GM12878 (cell line): ENCODE measurements around the gene TRAF3IP1. TPM values are rescaled to one million over a fixed set of nuclear protein-coding genes. Genes with fewer than 3 reads are reported as not detected.

Experiments
- ATAC-seq: fragments of 200-7000 bp; cut with Tn5 transposase; 3 replicates; pipeline ENCODE4 v1.9.1; 2020; ENCODE audit warnings: mild to moderate bottlenecking, moderate library complexity
- BruUV-seq: library from RNA; stranded (reverse); fragments of 400-500 nt; replicated peaks from 2 replicates; lab custom pipeline; 2021; lab: Mats Ljungman, UMichigan
- CTCF ChIA-PET: fragments of 300-600 bp; sonication (Branson Sonifier 250); formaldehyde crosslinking; extraction: SDS; loops from one replicate; lab custom pipeline; 2021; ENCODE audit warnings: inconsistent platforms; lab: Yijun Ruan, JAX
- POLR2A ChIA-PET: fragments of 350-600 bp; formaldehyde crosslinking; extraction: SDS; loops from one replicate; lab custom pipeline; 2021; ENCODE audit warnings: inconsistent platforms; lab: Charles Lee
- RAD21 ChIA-PET: fragments of 300-600 bp; sonication (Branson Sonifier 250); formaldehyde crosslinking; loops from one replicate; lab custom pipeline; 2023; ENCODE audit warnings: antibody characterized with exemption; ENCODE audit not compliant: unreplicated experiment; lab: Charles Lee
- SMC1A ChIA-PET: fragments of 300-600 bp; sonication (Branson Sonifier 250); formaldehyde crosslinking; loops from one replicate; lab custom pipeline; 2023; ENCODE audit not compliant: unreplicated experiment, uncharacterized antibody; lab: Charles Lee
- DNase-seq: peaks from one replicate; pipeline ENCODE4 v3.0.0-alpha.2; 2011; ENCODE audit warnings: low read depth, low spot score
- FAIRE-seq: peaks from 3 replicates; lab custom pipeline; 2011; peaks lifted over from hg19 to GRCh38; lab: Jason Lieb, UNC
- H2AFZ ChIP-seq: 2 replicates; pipeline ENCODE4 v1.6.0; 2011; ENCODE audit warnings: low read depth, low read length, control low read depth; ENCODE audit not compliant: control insufficient read depth
- H3K27ac ChIP-seq: 2 replicates; pipeline ENCODE4 v1.5.1; 2011; ENCODE audit warnings: control low read depth; ENCODE audit not compliant: control insufficient read depth, insufficient read depth
- H3K27me3 ChIP-seq, 2 experiments: replicated peaks in 1 of 2; 2 replicates each; pipeline versions ENCODE4 v1.6.0 to v1.6.1; 2011; ENCODE audit warnings: low read length in 1 of 2; ENCODE audit not compliant: control insufficient read depth in 2 of 2, insufficient read depth in 2 of 2
- H3K36me3 ChIP-seq, 2 experiments: 2 replicates each; pipeline ENCODE4 v1.5.1; 2011; ENCODE audit warnings: low read length in 1 of 2; ENCODE audit not compliant: control insufficient read depth in 2 of 2, insufficient read depth in 2 of 2
- H3K4me1 ChIP-seq: 2 replicates; pipeline ENCODE4 v1.6.1; 2011; ENCODE audit warnings: mild to moderate bottlenecking, low read length, moderate library complexity, mixed read lengths; ENCODE audit not compliant: control insufficient read depth, insufficient read depth
- H3K4me2 ChIP-seq: 2 replicates; pipeline ENCODE4 v1.6.0; 2011; ENCODE audit warnings: control low read depth; ENCODE audit not compliant: control insufficient read depth, insufficient read depth
- H3K4me3 ChIP-seq: fragments of 200-600 bp; sonication (generic); 2 replicates; pipeline ENCODE4 v1.5.1; 2016
- H3K79me2 ChIP-seq: 2 replicates; pipeline ENCODE4 v1.6.0; 2011; ENCODE audit warnings: low read length; ENCODE audit not compliant: control insufficient read depth, insufficient read depth
- H3K9ac ChIP-seq: 2 replicates; pipeline ENCODE4 v1.8.0; 2011; ENCODE audit warnings: low read length, control low read depth, mixed read lengths; ENCODE audit not compliant: control insufficient read depth, insufficient read depth
- H3K9me3 ChIP-seq: replicated peaks from 3 replicates; pipeline ENCODE4 v1.5.1; 2011; ENCODE audit warnings: mild to moderate bottlenecking, low read length; ENCODE audit not compliant: control insufficient read depth, insufficient read depth
- H4K20me1 ChIP-seq: 2 replicates; pipeline ENCODE4 v1.6.0; 2011; ENCODE audit not compliant: control insufficient read depth, insufficient read depth
- CHD4 ChIP-seq: fragments of 200-600 bp; sonication (generic); IDR thresholded peaks from 2 replicates; pipeline ENCODE4 v1.6.1; 2016; ENCODE audit warnings: mild to moderate bottlenecking
- EGR1 ChIP-seq, 2 experiments: IDR thresholded peaks; 1 replicate in 1 of 2; 2 replicates in 1 of 2; pipeline ENCODE4 v1.6.1; 2011 to 2012; ENCODE audit warnings: low read depth in 2 of 2, low read length in 2 of 2, borderline replicate concordance in 1 of 2, mild to moderate bottlenecking in 1 of 2, moderate library complexity in 1 of 2
- HCFC1 ChIP-seq: fragments of 150-350 bp; IDR thresholded peaks from 2 replicates; pipeline ENCODE4 v1.6.1; 2014; ENCODE audit warnings: low read length
- HDAC2 ChIP-seq: fragments of 200-600 bp; sonication (generic); IDR thresholded peaks from 2 replicates; pipeline ENCODE4 v1.6.1; 2017
- IKZF1 ChIP-seq: fragments of 450-650 bp; conservative IDR thresholded peaks from 2 replicates; pipeline ENCODE4 v1.6.1; 2017; ENCODE audit warnings: antibody characterized with exemption, mild to moderate bottlenecking
- KLF5 ChIP-seq: fragments of 450-650 bp; IDR thresholded peaks from 2 replicates; pipeline ENCODE4 v1.6.1; 2014; ENCODE audit warnings: mild to moderate bottlenecking; ENCODE audit not compliant: partially characterized antibody
- MYC ChIP-seq: IDR thresholded peaks from 2 replicates; pipeline ENCODE4 v1.6.1; 2011; ENCODE audit warnings: mild to moderate bottlenecking, low read length, moderate library complexity, inconsistent platforms; ENCODE audit not compliant: insufficient read depth, insufficient replicate concordance, insufficient read length, severe bottlenecking
- SREBF2 ChIP-seq: IDR thresholded peaks from 2 replicates; pipeline ENCODE4 v1.6.1; 2012; ENCODE audit warnings: mild to moderate bottlenecking, low read length
- WGBS: methylation state at CpG from one replicate; pipeline ENCODE4 v1.1.6; 2016; ENCODE audit warnings: low lambda C conversion rate; ENCODE audit not compliant: insufficient replicate concordance, insufficient coverage; ENCODE audit errors: missing lambda C conversion rate; 5-methylcytosine and 5-hydroxymethylcytosine counted together
- in situ Hi-C: fragments of 300-500 bp; cut with MboI; formaldehyde crosslinking; loops from 9 replicates; pipeline ENCODE4 v1.14.3; 2018; ENCODE audit warnings: mixed read lengths
- intact Hi-C: fragments of 100-400 bp; cut with micrococcal nuclease; formaldehyde crosslinking; loops from one replicate; pipeline ENCODE4 v1.14.2; 2022; ENCODE audit not compliant: unreplicated experiment
- polyA plus RNA-seq, 11 experiments: library from polyadenylated mRNA; depleted of rRNA in 4 of 11; unstranded in 6 of 11; stranded (reverse) in 5 of 11; fragments of >200 nt; fragmentation: Nextera tagmentation in 4 of 11; fragmentation: Illumina TruSeq in 1 of 11; extraction: Ambion mirVana in 4 of 11; extraction: Trizol in 1 of 11; gene quantifications; 1 replicate in 1 of 11; 2 replicates in 10 of 11; pipeline versions ENCODE4 v1.2.1 to v1.2.3, GENCODE V29; 2011 to 2016; ENCODE audit warnings: inconsistent platforms in 2 of 11, missing spikeins in 2 of 11, low read depth in 1 of 11
- total RNA-seq, 4 experiments: library from RNA; depleted of rRNA in 3 of 4; stranded (reverse); fragments of >200 nt in 3 of 4; fragmentation: Illumina TruSeq in 1 of 4; extraction: Trizol in 1 of 4; gene quantifications; 2 replicates each; pipeline versions ENCODE4 v1.2.1 to v1.2.3, GENCODE V29; 2013 to 2021
- TF ChIP-seq, protein P1 (sequence below): fragments of 450-650 bp; formaldehyde crosslinking; IDR thresholded peaks from 2 replicates; pipeline ENCODE4 v1.5.0; 2022; ENCODE audit warnings: mild to moderate bottlenecking, missing genetic modification characterization

The TRAF3IP1 gene
- total and polyA plus RNA-seq, 10 of the 15 experiments (the other 5 are each of a cell fraction or from before 2014, with no cell fraction given), result 1.6 to 7.5 (median 3.6) TPM

DNA sequence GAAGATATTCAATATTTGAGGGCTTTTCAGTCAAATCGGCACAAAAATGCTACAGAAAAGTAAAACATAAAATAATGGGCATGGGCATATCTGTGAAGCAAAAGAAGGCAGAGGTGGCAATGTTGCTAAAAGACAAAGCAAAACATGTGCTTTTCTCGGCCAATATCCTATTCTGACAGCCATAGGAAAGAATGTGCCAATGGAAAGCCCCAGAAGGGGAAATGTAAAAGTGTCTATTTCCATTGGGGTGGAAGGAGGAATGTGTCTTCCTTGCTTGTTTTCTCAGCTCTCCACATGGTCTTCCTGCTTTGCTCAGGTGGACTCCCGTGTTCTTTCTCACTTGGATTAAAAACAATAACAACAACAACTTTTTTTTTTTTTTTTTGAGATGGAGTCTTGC, 18.2 kb upstream of the TRAF3IP1 start:
- Histone ChIP-seq H2AFZ (no peak overlapping the region), H3K4me3 (no peak overlapping the region), H3K9me3 (no peaks in the 10 kb centered on the region), H3K36me3 (no peaks in the 10 kb centered on the region), H3K4me2 (no peak overlapping the region), H3K4me1 (peaks cover 4% of the 10 kb centered on the region), H3K27me3 (peaks cover 0 to 2% of the 10 kb centered on the region in 2 experiments; a peak in 1 of 4 replicates), H3K79me2 (no peaks in the 10 kb centered on the region), H4K20me1 (no peaks in the 10 kb centered on the region), H3K9ac (no peak overlapping the region), H3K27ac (no peak overlapping the region)
- CTCF ChIA-PET, result no interaction called here
- SMC1A ChIA-PET, result no interaction called here
- TF ChIP-seq KLF5 (no peak), MYC (no peak), CHD4 (no peak), EGR1 (IDR thresholded peaks at IDR 0.05; ENCODE audit: borderline replicate concordance in 1 of 2, low read depth in 2 of 2, low read length in 2 of 2) (no peak)
- POLR2A ChIA-PET, result interaction anchor here (0.6 kb wide), 1 partner anchor 1279 kb away, joined by 3 read pairs; no protein-coding TSS in a partner anchor
- in situ Hi-C loops (no loop called here), intact Hi-C loops (no loop called here)
- DNase-seq, result no peak
- WGBS, result 32% methylated on average over 3 of the region's 3 CpGs
- RAD21 ChIA-PET, result no interaction called here
- BruUV-seq, result no TSS peak
- FAIRE-seq, result no peak
- no peak for ATAC-seq

DNA sequence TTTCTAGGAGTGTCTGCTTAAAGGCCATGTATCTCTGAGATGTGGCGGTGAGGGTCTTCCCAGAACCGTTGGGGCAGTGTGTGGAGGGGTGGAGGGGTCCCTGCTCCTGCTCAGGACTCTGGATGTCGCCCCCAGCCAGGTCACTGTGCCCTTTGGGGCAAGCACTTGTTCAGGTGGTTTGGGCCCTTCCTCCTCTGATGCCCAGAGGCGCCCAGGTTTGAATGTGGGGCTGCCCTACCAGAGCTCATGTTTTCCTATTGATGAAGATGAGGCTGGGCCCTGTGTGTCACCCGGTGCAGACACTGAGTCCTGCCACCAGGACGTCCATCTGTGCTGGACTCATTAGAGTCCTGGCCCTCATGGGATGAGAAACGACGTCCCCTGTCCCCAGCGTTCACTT, 17.6 kb upstream of the TRAF3IP1 start:
- ATAC-seq (no peak), DNase-seq (no peak), FAIRE-seq (no peak)
- CTCF ChIA-PET, result no interaction called here
- POLR2A ChIA-PET, result no interaction called here
- Histone ChIP-seq H3K9ac (no peak overlapping the region), H3K4me2 (no peak overlapping the region), H3K36me3 (no peaks in the 10 kb centered on the region), H3K27me3 (peaks cover 0 to under 1% of the 10 kb centered on the region in 2 experiments; a peak in 1 of 4 replicates), H3K27ac (no peak overlapping the region), H3K9me3 (no peaks in the 10 kb centered on the region), H4K20me1 (no peaks in the 10 kb centered on the region), H2AFZ (no peak overlapping the region), H3K79me2 (no peaks in the 10 kb centered on the region), H3K4me3 (no peak overlapping the region), H3K4me1 (peaks cover 4% of the 10 kb centered on the region)
- intact Hi-C loops (no loop called here), in situ Hi-C loops (no loop called here)
- no peak for TF ChIP-seq HDAC2
- TF ChIP-seq, protein P1, sequence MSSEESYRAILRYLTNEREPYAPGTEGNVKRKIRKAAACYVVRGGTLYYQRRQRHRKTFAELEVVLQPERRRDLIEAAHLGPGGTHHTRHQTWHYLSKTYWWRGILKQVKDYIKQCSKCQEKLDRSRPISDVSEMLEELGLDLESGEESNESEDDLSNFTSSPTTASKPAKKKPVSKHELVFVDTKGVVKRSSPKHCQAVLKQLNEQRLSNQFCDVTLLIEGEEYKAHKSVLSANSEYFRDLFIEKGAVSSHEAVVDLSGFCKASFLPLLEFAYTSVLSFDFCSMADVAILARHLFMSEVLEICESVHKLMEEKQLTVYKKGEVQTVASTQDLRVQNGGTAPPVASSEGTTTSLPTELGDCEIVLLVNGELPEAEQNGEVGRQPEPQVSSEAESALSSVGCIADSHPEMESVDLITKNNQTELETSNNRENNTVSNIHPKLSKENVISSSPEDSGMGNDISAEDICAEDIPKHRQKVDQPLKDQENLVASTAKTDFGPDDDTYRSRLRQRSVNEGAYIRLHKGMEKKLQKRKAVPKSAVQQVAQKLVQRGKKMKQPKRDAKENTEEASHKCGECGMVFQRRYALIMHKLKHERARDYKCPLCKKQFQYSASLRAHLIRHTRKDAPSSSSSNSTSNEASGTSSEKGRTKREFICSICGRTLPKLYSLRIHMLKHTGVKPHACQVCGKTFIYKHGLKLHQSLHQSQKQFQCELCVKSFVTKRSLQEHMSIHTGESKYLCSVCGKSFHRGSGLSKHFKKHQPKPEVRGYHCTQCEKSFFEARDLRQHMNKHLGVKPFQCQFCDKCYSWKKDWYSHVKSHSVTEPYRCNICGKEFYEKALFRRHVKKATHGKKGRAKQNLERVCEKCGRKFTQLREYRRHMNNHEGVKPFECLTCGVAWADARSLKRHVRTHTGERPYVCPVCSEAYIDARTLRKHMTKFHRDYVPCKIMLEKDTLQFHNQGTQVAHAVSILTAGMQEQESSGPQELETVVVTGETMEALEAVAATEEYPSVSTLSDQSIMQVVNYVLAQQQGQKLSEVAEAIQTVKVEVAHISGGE (CRISPR knock-in tag), result no peak
- no peak for TF ChIP-seq HCFC1
- no peak for TF ChIP-seq IKZF1
- no peak for TF ChIP-seq SREBF2
- no TSS peak for BruUV-seq
- RAD21 ChIA-PET, result no interaction called here
- 39% methylated on average over 9 of the region's 9 CpGs for WGBS
- SMC1A ChIA-PET, result no interaction called here
